Measurements from ENCODE around the gene METTL21C.

Gene METTL21C

GRCh38 chr13:102694937-102695336 lies at the start of gene METTL21C:
Gene METTL21C, minus strand, starts transcription at chr13:102695044. Its CDS starts 546 bp downstream, at chr13:102694498.
- no peak for DNase-seq

GRCh38 chr13:102742506-102742905 lies 47.7 kb upstream of the METTL21C start:
- no peak for DNase-seq

DNA sequence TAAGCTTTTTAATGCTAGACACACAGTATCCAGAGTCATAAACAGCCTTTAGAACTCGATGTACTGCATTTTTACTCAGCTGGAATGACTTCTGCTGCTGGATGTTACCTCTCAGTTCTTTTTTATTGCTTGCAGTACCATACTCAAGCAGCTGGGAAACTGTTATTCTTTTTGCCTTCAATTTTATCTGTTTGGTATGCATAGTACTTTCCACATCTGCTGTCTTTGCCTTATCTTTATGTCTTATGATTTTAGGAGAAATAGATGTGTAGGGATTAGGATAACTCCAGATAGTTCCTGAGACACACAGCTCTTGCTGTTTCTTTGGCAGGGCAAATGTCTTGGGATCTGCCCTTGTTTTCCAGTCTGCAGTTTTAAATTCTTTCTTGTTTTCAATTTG lies 47.3 kb upstream of the METTL21C start:
- DNase-seq, result no peak

- DNase-seq, result peak; percentile 74
Measured at GRCh38 chr13:102729560-102730270, 34.9 kb upstream of the METTL21C start.

DNA sequence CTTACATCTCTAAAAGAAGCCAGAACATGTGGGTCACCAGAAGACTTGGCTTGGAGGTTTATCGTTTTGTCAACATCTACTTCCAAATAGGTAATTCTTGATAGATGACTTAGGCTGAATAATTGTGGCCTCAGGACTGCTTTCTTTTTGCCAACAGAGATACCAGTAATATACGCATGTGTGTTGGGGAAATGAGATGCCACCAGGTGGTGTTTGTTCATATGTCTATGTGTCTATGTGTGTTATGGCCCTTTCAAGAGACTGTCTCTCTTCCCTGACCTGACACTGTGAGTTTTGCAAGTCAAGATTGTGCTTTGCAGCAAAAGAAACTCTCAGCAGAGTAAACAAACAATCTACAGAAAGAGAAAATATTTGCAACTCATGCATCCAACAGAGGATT lies 31.6 kb upstream of the METTL21C start:
- no peak for DNase-seq

GRCh38 chr13:102724923-102725322 lies 30.1 kb upstream of the METTL21C start:
- DNase-seq, result peak; percentile 25

- no peak for DNase-seq
Measured at GRCh38 chr13:102721800-102722231, 27.0 kb upstream of the METTL21C start.

GRCh38 chr13:102718746-102719145 lies 23.9 kb upstream of the METTL21C start:
- no peak for DNase-seq

DNA sequence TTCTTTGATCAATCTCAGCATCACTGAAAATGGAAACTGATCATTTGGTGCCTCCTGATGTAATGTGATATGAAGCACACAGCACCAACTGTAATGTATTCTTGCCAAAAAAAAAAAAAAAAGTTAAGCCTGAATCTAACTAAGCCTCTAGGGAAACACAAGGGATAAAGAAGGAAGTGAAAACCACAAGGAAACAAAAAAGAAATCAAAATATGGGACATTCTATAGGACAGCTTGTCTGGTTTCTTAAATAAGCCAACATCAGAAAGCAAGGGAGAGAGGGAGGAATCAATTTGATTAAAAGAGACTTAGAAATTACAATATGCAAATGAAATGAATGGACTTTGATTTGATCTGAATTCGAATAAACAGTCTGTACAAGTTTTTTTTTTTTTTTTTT lies 20.6 kb upstream of the METTL21C start:
- DNase-seq, result no peak

- DNase-seq, result no peak
Measured at GRCh38 chr13:102710261-102710679, 15.4 kb upstream of the METTL21C start.

GRCh38 chr13:102709536-102709935 lies 14.7 kb upstream of the METTL21C start:
- DNase-seq, result no peak

DNA sequence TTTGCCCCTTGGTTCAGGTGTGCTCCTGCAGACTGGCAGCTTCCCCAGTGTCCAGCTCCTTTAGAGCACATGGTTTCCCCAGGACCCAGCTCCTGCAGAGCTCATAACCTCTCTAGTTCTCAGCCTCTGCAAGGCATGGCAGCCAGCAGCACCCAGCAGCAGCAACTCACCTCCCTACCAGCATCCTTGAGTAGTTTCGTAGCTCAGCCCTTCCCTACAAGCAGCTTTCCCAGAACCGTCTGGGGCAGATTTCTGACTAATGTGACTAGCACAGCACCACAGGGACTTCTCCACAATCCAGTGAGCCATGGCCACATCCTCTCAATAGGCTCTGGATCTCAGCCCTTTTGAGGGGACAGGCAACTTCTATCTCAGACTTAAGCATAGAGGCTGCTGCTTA lies 14.1 kb upstream of the METTL21C start:
- DNase-seq, result no peak

DNA sequence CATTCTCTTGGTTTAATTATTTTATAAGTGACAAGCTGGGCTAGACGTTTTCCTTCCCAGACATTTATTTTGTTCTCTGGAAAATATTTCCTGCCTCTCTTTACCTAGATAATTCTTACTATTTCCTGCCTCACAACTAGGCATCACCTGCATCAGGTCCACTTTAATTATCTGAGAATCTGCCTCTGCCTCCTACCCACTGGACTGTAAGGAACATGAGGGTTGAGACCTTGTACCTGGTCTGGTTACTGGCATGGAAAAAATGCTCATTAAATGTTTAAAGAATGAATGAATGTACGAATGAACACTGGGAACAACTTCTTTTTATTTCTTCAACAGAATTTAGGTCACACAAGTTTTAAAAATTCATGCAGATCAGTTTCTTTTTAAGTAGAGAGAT lies 13.4 kb upstream of the METTL21C start:
- DNase-seq, result no peak

- DNase-seq, result no peak
Measured at GRCh38 chr13:102707467-102707866, 12.6 kb upstream of the METTL21C start.

DNA sequence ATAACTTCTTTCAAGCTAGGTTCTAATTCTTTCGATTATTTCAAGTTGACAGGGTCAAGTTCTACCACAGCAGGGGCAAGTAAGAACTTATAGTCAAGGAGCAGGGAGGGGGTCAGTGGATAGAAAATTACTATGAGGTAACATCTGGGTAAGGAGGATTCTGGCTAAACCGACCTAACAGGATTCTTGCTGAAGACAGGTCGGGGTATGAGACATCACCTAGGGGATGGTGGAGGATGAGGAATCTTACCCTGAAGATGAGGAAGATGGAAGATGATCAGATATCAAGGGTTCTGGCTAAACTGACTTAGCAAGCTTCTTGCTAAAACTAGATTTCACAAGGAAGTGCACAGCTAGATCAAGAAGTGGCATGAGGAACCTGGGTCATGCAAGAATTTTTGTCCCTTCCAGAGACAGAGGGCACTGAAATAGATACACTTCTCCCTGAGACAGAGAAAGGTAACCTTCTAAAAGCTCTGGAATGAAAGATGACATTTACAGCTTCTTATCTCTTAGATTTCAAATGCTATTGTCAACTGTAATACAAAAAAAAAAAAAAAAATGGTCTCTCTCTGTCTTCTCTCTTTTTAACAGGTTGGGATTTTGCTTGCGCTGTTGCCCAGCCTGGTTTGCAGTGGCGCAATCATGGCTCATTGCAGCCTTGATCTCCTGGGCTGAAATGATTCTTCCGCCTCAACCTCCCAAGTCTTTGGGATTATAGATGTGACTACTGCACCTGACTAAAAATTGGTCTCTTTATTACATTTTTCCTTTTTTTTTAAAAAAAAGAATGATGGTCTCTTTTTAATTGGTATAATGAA lies 9.6 kb upstream of the METTL21C start:
- DNase-seq, result no peak

GRCh38 chr13:102703726-102704035 lies 8.8 kb upstream of the METTL21C start:
- no peak for DNase-seq

DNA sequence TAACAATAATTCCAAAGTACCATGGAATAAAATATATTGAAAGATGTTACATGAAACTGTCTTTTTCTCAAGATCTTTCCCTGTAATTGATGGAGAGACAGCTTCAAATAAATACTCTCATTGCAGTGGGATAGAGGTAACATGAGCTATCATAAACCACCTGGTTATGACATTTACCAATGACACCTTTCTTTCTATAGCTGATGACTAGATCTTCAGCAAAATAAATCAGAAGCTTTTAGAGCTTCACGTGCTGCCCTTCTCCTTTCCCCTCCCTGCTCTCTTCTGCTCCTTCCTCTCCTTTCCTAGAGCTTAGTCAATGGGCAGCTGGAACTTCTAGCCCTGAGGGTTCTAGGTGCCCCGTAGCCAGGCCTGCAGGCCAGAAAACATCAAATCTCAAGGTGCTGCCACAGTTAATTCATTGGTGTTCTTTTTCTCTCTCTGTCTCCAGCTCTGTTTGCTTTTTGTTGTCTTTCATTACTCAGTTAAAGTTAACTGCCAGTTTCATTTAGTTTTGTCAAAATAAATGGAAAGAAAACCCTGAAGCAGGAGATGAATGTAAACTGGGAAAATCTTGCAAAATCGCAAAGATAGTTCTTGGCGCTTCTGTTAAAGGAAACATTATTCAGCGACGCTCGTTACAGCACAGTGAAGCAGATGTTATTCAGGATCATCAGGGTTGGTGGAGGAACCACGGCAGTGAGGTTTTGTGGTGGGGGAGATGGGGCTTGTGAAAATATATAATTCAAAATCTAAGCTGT lies 8.3 kb upstream of the METTL21C start:
- no peak for DNase-seq

- no peak for DNase-seq
Measured at GRCh38 chr13:102701331-102701730, 6.5 kb upstream of the METTL21C start.

DNA sequence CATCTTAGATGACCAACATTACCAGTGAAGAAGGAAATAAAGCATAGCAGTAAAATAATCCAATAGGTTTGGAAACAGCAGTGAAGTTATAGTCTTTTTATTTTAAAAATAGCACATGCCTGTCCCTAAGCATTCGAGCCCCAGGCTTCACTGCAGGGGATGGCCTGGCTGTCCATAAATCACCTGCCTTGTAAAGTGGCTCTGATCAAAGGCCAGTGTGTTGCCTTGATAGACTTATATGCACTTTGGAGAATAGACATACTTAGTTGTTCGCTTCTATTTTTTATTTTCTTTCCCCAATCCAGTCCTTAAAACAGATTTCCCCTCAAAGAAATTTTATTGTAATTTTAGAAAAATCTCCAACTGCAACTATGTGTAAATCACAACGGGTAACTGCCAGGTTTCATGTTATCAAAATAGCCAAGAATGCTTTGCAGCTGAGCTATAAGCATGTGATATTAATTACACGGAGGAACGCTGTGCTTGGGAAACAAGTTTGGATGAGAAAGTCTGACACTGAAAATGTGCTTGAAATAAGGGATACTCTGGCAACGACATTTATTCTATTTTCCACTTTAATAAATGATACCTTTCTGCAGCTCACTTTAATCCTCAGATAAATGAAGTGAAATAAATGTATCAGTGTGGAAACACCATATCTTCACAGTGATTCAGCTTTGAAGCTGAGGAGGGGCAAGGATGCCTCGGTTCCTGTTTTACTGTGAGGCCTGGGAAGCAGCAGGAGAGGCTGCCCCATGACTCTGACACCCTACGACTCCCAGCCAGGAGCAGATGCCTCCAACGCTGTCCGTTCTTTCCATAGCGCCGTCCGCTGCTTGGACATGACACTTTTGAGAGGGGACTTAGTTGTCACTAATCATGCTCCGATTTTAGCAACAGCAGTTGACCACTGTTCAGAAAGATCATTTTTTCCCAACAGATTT lies 5.5 kb upstream of the METTL21C start:
- DNase-seq, result no peak

DNA sequence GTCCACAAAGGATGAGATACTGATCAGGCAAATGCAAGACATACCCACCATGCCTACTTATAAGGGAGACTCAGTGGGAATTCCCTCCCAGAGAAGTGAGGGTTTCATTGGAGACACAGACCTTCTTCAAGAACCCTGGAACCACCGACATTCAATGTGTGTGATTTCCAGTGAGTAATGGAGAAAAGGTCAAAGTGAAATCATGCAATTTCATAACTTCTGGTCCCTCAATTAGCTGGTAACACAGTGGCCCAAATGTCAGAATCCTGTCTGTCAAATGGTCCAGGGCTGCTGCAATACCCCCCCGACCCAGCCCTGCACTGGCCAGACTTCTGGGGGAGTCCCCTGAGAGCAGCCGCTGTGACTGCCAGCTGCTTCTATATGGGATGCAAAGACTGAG lies 4.7 kb upstream of the METTL21C start:
- peak; percentile 64 for DNase-seq

DNA sequence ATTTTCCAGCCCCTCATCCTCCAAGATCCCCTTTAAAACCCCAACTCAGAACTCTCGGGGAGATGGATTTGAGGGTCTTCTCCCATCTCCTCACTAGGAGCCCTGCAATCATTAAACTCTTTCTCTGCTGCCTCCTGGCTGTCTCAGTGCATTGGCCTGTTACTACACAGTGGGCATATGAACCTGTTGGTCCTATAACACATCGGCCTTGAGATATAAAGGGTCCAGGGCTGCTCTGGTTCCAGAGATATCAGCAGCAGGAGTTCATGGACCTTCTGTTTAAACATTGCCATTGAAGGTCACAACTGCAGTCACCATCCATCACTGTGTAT lies 3.8 kb upstream of the METTL21C start:
- DNase-seq, result no peak

GRCh38 chr13:102697929-102698648 lies 3.2 kb upstream of the METTL21C start:
- no peak for DNase-seq

Data from suppressor macrophage treated with lipopolysaccharide for 4 hours (primary cell).